Hepatocyte (in vitro differentiated cells): ENCODE measurements around the gene LRRC42.

Experiments
- EZH2phosphoT487 ChIP-seq: fragments of 200-600 bp; sonication (generic); IDR thresholded peaks from one replicate; pipeline ENCODE4 v1.6.1; 2018; ENCODE audit warnings: antibody characterized with exemption, mild to moderate bottlenecking, low read depth, moderate library complexity; ENCODE audit not compliant: unreplicated experiment, severe bottlenecking
- TF ChIP-seq, protein P1 (sequence below): fragments of 200-600 bp; sonication (generic); IDR thresholded peaks from 2 replicates; pipeline ENCODE4 v1.5.1; 2016; ENCODE audit warnings: antibody characterized with exemption, mild to moderate bottlenecking; ENCODE audit not compliant: poor library complexity

GRCh38 chr1:53967409-53968124 is 21.4 kb downstream of the LRRC42 start:
- TF ChIP-seq, protein P1, sequence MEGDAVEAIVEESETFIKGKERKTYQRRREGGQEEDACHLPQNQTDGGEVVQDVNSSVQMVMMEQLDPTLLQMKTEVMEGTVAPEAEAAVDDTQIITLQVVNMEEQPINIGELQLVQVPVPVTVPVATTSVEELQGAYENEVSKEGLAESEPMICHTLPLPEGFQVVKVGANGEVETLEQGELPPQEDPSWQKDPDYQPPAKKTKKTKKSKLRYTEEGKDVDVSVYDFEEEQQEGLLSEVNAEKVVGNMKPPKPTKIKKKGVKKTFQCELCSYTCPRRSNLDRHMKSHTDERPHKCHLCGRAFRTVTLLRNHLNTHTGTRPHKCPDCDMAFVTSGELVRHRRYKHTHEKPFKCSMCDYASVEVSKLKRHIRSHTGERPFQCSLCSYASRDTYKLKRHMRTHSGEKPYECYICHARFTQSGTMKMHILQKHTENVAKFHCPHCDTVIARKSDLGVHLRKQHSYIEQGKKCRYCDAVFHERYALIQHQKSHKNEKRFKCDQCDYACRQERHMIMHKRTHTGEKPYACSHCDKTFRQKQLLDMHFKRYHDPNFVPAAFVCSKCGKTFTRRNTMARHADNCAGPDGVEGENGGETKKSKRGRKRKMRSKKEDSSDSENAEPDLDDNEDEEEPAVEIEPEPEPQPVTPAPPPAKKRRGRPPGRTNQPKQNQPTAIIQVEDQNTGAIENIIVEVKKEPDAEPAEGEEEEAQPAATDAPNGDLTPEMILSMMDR, result no peak
- no peak for TF ChIP-seq EZH2phosphoT487
